HG02970 (cell line): ENCODE results near the gene GOSR2.
"Not testable (repeated sequence)": the region's sequence is repeated elsewhere in the genome, so short reads cannot be mapped to it uniquely, and the experiment has no call there.

ENCODE experiments used
- ATAC-seq: cut with Tn5 transposase; IDR thresholded peaks from one replicate; pipeline ENCODE4 v1.9.1; 2021; ENCODE audit warnings: mild to moderate bottlenecking, moderate library complexity, moderate number of reproducible peaks; ENCODE audit not compliant: unreplicated experiment, low FRiP score

The GOSR2 gene

GRCh38 chr17:46928467-46929261 lies 5.7 kb downstream of the GOSR2 start:
- no peak for ATAC-seq

GRCh38 chr17:46929413-46929812 lies 6.5 kb downstream of the GOSR2 start:
- ATAC-seq = no peak

GRCh38 chr17:46930051-46930450 lies 7.1 kb downstream of the GOSR2 start:
- no peak for ATAC-seq

- ATAC-seq = no peak
Measured at GRCh38 chr17:46931596-46931995, 8.6 kb downstream of the GOSR2 start.

GRCh38 chr17:46935658-46936266 lies 12.8 kb downstream of the GOSR2 start:
- ATAC-seq = no peak

GRCh38 chr17:46940692-46941404 lies 17.9 kb downstream of the GOSR2 start:
- ATAC-seq = no peak

- no peak for ATAC-seq
Measured at GRCh38 chr17:46942441-46943217, 19.7 kb downstream of the GOSR2 start.

- ATAC-seq = no peak
Measured at GRCh38 chr17:46943218-46943500, 20.2 kb downstream of the GOSR2 start.

- ATAC-seq = no peak
Measured at GRCh38 chr17:46943501-46944393, 20.8 kb downstream of the GOSR2 start.

GRCh38 chr17:46944931-46945330 lies 22.0 kb downstream of the GOSR2 start:
- no peak for ATAC-seq

GRCh38 chr17:46947216-46947615 lies 24.3 kb downstream of the GOSR2 start:
- no peak for ATAC-seq

GRCh38 chr17:46948544-46948943 lies 25.6 kb downstream of the GOSR2 start:
- no peak for ATAC-seq

- ATAC-seq = no peak
Measured at GRCh38 chr17:46949291-46950174, 26.6 kb downstream of the GOSR2 start.

GRCh38 chr17:46950342-46950996 lies 27.5 kb downstream of the GOSR2 start:
- ATAC-seq = no peak

- no peak for ATAC-seq
Measured at GRCh38 chr17:46950997-46951621, 28.1 kb downstream of the GOSR2 start.

GRCh38 chr17:46951706-46952105 lies 28.7 kb downstream of the GOSR2 start:
- ATAC-seq = no peak

GRCh38 chr17:46952115-46952514 lies 29.2 kb downstream of the GOSR2 start:
- ATAC-seq = no peak

- ATAC-seq = not testable (repeated sequence)
Measured at GRCh38 chr17:46953191-46953590, 30.2 kb downstream of the GOSR2 start.
